Hepatocyte (in vitro differentiated cells): Measurements from ENCODE around the gene ANO9.

ENCODE experiments used
- CTCF ChIP-seq: fragments of 200-600 bp; sonication (generic); IDR thresholded peaks from 2 replicates; pipeline ENCODE4 v1.5.1; 2016; ENCODE audit warnings: antibody characterized with exemption, mild to moderate bottlenecking; ENCODE audit not compliant: poor library complexity
- EZH2 ChIP-seq: fragments of 200-600 bp; sonication (generic); IDR thresholded peaks from 2 replicates; pipeline ENCODE4 v1.6.1; 2016; ENCODE audit warnings: antibody characterized with exemption, mild to moderate bottlenecking, borderline replicate concordance
- EZH2phosphoT487 ChIP-seq: fragments of 200-600 bp; sonication (generic); IDR thresholded peaks from one replicate; pipeline ENCODE4 v1.6.1; 2018; ENCODE audit warnings: antibody characterized with exemption, mild to moderate bottlenecking, low read depth, moderate library complexity; ENCODE audit not compliant: unreplicated experiment, severe bottlenecking

- no peak for TF ChIP-seq CTCF
- no peak for TF ChIP-seq EZH2
- TF ChIP-seq EZH2phosphoT487, result no peak
These were observed 44.4 kb upstream of the ANO9 start for GRCh38 chr11:486189-486588.
